ENCODE results near the gene RAB4A. TPM values are rescaled to one million over a fixed set of nuclear protein-coding genes. Genes with fewer than 3 reads are reported as not detected.

Gene RAB4A
- total and polyA plus RNA-seq, 9 of the 15 experiments (the other 6 are each of a cell fraction or from before 2014, with no cell fraction given): 8.3 to 61.0 (median 26.7) TPM

GRCh38 chr1:229271448-229272159, 693 bp downstream of the RAB4A start (continued):
- TF ChIP-seq, protein P1, sequence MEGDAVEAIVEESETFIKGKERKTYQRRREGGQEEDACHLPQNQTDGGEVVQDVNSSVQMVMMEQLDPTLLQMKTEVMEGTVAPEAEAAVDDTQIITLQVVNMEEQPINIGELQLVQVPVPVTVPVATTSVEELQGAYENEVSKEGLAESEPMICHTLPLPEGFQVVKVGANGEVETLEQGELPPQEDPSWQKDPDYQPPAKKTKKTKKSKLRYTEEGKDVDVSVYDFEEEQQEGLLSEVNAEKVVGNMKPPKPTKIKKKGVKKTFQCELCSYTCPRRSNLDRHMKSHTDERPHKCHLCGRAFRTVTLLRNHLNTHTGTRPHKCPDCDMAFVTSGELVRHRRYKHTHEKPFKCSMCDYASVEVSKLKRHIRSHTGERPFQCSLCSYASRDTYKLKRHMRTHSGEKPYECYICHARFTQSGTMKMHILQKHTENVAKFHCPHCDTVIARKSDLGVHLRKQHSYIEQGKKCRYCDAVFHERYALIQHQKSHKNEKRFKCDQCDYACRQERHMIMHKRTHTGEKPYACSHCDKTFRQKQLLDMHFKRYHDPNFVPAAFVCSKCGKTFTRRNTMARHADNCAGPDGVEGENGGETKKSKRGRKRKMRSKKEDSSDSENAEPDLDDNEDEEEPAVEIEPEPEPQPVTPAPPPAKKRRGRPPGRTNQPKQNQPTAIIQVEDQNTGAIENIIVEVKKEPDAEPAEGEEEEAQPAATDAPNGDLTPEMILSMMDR (IDR thresholded peaks at IDR 0.05 in 2 of 3, conservative IDR thresholded peaks at IDR 0.05 in 1 of 3; ENCODE audit: insufficient read depth in 2 of 3, low read depth in 1 of 3, low read length in 3 of 3): no peak; a peak in 1 of 6 replicates
- TF ChIP-seq ZBTB33 (CRISPR knock-in tag; IDR thresholded peaks at IDR 0.05) (no peak), PRPF4 (IDR thresholded peaks at IDR 0.05; ENCODE audit: insufficient read depth, low read depth, low read length, poor library complexity, severe bottlenecking) (no peak), DMBX1 (CRISPR knock-in tag; IDR thresholded peaks at IDR 0.05; ENCODE audit: borderline replicate concordance) (no peak), CHD1 (IDR thresholded peaks at IDR 0.05; ENCODE audit: low read length) (peak; percentile 81), MTF1 (CRISPR knock-in tag; IDR thresholded peaks at IDR 0.05; ENCODE audit: borderline replicate concordance) (no peak), SMARCB1 (IDR thresholded peaks at IDR 0.05; ENCODE audit: insufficient read length, low read depth) (no peak), SMARCA4 (IDR thresholded peaks at IDR 0.05) (peak; percentile 51; the same call in 1 of the 2 replicates), FOXJ3 (CRISPR knock-in tag; IDR thresholded peaks at IDR 0.05) (no peak), BMI1 (IDR thresholded peaks at IDR 0.05; ENCODE audit: low read length) (no peak), FOS (IDR thresholded peaks at IDR 0.05; ENCODE audit: extremely low read depth, insufficient read length) (no peak), ZNF445 (CRISPR knock-in tag; IDR thresholded peaks at IDR 0.05; ENCODE audit: low read depth) (no peak), ZBTB7A (IDR thresholded peaks at IDR 0.05; ENCODE audit: borderline replicate concordance, control insufficient read depth, low read depth, low read length) (peak; percentile 85), RBFOX2 (IDR thresholded peaks at IDR 0.05; ENCODE audit: low read depth, low read length) (no peak), HNRNPUL1 (IDR thresholded peaks at IDR 0.05; ENCODE audit: low read length) (no peak), RAD21 (CRISPR knock-in tag; conservative IDR thresholded peaks at IDR 0.05 in 1 of 2, IDR thresholded peaks at IDR 0.05 in 1 of 2) (no peak)
- TF ChIP-seq, protein P2, sequence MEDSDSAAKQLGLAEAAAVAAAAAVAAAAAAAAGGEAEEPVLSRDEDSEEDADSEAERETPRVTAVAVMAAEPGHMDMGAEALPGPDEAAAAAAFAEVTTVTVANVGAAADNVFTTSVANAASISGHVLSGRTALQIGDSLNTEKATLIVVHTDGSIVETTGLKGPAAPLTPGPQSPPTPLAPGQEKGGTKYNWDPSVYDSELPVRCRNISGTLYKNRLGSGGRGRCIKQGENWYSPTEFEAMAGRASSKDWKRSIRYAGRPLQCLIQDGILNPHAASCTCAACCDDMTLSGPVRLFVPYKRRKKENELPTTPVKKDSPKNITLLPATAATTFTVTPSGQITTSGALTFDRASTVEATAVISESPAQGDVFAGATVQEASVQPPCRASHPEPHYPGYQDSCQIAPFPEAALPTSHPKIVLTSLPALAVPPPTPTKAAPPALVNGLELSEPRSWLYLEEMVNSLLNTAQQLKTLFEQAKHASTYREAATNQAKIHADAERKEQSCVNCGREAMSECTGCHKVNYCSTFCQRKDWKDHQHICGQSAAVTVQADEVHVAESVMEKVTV (CRISPR knock-in tag; IDR thresholded peaks at IDR 0.05): no peak
- TF ChIP-seq, protein P3, sequence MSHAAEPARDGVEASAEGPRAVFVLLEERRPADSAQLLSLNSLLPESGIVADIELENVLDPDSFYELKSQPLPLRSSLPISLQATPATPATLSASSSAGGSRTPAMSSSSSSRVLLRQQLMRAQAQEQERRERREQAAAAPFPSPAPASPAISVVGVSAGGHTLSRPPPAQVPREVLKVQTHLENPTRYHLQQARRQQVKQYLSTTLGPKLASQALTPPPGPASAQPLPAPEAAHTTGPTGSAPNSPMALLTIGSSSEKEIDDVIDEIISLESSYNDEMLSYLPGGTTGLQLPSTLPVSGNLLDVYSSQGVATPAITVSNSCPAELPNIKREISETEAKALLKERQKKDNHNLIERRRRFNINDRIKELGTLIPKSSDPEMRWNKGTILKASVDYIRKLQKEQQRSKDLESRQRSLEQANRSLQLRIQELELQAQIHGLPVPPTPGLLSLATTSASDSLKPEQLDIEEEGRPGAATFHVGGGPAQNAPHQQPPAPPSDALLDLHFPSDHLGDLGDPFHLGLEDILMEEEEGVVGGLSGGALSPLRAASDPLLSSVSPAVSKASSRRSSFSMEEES (CRISPR knock-in tag; IDR thresholded peaks at IDR 0.05): no peak
- TF ChIP-seq, protein P4, sequence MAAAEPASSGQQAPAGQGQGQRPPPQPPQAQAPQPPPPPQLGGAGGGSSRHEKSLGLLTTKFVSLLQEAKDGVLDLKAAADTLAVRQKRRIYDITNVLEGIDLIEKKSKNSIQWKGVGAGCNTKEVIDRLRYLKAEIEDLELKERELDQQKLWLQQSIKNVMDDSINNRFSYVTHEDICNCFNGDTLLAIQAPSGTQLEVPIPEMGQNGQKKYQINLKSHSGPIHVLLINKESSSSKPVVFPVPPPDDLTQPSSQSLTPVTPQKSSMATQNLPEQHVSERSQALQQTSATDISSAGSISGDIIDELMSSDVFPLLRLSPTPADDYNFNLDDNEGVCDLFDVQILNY (CRISPR knock-in tag; IDR thresholded peaks at IDR 0.05): no peak
